Inferior parietal cortex (tissue), 1 donor: ENCODE results near the gene C6orf62.
A peak's percentile ranks its signal among the peaks of the same experiment; 100 is the strongest.
"Not testable (repeated sequence)": the region's sequence is repeated elsewhere in the genome, so short reads cannot be mapped to it uniquely, and the experiment has no call there.

Experiments used
- DNase-seq: peaks from one replicate; pipeline ENCODE4 v3.0.0-alpha.2; 2016; ENCODE audit errors: extremely low spot score

C6orf62 gene

DNA sequence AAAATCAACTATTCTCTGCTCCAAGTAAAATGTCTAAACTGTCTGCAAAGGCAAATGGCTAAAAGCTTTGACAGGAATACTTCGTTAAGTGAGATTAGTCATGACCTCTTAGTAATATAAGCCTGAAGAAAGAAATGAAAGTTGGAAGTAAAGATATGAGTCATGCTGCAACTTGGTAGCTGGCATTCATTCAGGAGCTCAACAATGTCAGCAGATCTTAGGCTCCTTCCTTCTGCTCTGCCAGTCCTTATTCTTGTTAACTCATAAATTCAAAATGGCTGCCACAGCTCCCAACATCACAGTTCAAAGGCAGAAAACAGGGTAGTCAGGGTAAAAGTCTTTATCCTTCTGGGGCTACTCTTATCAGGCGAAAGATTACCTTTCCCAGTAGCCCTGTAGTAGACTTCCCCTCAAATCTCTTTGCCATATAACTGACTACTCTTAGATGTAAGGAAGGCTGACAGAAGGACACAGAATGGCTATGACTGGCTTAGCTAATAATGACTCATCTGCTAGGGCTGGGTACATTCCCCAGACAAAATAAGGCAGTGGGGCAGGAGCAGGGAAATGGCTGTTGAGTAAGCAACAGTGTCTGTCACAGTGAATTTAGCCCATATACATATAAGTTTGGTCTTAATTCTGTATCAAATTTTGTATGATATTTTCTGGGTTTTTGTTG lies 24.4 kb upstream of the C6orf62 start:
- DNase-seq, result no peak

GRCh38 chr6:24742216-24742738 lies 23.3 kb upstream of the C6orf62 start:
- DNase-seq, result no peak

DNA sequence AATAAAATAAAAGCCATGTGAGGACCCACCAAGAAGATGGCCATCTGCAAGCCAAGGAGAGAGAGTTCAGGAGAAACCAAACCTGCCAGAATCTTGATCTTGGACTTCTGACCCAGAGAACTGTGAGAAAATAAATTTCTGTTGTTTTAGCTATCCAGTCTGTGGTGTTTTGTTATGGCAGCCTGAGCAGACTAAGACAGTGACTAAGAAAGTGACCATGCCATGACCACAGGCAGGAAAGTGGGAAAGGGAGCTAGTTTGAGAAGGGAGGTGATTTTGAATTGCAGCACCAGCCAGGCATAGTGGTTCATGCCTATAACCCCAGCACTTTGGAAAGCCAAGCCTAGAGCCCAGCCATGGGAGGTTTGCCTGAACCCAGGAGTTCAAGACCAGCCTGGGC lies 21.9 kb upstream of the C6orf62 start:
- DNase-seq, result no peak

- DNase-seq, result no peak
Measured at GRCh38 chr6:24738741-24739140, 19.8 kb upstream of the C6orf62 start.

- DNase-seq, result not testable (repeated sequence)
Measured at GRCh38 chr6:24734710-24735109, 15.8 kb upstream of the C6orf62 start.

DNA sequence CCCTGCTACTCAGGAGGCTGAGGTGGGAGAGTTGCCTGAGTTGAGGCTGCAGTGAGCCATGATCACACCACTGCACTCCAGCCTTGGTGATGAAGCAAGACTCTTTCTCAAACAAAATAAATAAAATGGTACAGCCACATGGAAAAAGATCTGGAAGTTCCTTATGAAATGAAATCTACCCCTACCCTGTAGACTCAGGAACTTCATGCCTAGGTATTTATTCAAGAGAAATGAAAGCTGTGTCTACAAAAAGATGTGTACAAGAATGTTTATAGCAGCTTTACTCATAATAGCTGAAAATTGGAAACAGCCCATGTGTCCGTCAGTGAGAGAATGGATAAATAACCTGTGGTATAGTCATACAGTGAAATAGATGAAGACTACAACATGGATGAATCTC lies 15.2 kb upstream of the C6orf62 start:
- no peak for DNase-seq

- DNase-seq, result not testable (repeated sequence)
Measured at GRCh38 chr6:24731456-24732134, 12.6 kb upstream of the C6orf62 start.

GRCh38 chr6:24730653-24731052 lies 11.7 kb upstream of the C6orf62 start:
- DNase-seq, result not testable (repeated sequence)

DNA sequence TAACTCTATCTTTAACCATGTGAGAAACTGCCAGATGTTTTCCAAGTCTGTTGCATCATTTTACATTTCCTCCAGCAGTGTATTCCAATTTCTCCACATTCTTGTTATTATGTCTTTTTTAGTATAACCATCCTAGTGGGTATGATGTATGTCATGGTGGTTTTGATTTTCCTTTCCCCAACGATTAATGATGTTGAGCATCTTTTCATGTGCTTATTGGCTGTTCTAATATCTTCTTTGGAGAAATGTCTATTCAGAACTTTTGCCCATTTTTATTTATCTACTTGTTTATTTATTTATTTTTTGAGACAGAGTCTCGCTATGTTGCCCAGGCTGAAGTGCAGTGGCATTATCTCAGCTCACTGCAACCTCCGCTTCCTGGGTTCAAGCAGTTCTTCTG lies 4.3 kb upstream of the C6orf62 start:
- DNase-seq, result no peak

- no peak for DNase-seq
Measured at GRCh38 chr6:24721461-24722215, 2.7 kb upstream of the C6orf62 start.

DNA sequence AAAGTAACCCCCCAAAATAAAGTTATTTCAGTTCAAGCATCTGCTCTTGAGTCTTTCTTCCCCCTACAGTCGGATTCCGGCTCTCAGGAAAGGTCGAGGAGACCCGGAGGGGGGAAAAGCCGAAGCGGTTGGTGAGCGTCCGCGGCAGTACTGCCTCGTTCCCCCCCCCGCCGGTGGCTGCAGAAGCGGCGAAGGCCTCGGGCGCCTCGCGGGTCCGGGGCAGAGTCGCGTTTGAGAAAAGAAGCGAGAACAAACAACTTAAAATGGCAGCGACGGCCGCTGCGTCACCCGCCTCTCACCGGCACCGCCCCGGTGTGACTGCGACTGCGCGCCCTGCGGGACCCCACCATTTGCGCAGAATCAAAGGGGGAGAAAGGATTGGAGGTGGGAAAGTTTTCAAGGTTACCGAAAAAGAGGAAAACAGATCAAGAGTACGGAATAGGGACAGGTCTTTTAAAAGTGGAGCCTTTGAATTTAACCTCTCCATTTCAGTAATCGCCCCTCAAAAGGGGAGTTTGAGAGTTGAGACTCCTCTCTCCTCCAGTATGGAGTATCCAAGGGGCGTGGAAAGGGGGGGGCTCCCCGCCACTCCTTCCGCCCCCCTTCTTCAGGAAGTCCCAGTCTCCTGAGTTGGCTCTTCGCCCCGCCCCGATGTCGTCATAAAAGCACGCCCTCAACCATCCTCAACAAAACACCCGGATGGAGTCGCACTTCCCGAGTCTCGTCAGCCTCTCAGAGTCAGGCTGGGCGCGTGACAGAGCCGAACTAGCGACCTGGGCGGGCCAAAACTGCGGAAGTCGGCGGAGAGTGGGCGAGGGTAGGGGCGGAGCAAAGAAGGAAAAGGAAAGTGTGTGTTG lies 1.9 kb upstream of the C6orf62 start:
- peak; percentile 100 for DNase-seq

GRCh38 chr6:24720131-24720603 lies 1.2 kb upstream of the C6orf62 start:
- DNase-seq, result no peak

DNA sequence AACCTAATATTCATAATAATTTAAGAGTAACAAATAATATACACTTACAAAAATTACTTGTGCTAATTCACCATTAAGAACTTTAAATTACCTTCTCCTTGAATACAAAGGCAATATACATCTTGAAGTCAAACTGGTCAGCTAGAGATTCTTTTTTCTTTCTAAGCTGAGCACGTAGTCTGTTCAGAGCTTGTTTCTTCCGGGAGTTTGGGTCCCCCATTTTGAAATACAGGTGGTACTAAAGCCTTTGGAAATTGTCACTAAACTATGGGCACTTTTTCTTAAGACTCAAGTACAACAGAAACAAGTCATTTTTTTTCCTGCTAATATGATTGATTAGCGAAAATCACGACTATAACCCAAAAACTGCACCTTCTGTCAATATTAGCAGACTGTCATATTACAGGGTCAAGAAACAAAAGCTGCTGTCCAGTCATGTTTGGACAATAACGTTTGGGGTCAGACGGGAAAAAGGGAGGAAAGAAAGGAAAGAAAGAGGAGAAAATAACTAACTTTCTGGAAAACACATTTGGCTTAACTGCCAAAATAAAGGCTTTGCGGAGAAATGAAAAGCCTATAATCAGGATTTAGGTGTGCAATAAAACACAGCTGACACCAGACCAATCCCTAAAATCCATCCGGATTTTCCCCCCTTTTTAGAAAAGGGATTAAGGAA lies 367 bp downstream of the C6orf62 start:
- DNase-seq, result no peak

- DNase-seq, result not testable (repeated sequence)
Measured at GRCh38 chr6:24716602-24717148, 2.3 kb downstream of the C6orf62 start.

GRCh38 chr6:24710519-24711303 lies 8.2 kb downstream of the C6orf62 start:
- no peak for DNase-seq

- DNase-seq, result no peak
Measured at GRCh38 chr6:24709014-24709711, 9.8 kb downstream of the C6orf62 start.

DNA sequence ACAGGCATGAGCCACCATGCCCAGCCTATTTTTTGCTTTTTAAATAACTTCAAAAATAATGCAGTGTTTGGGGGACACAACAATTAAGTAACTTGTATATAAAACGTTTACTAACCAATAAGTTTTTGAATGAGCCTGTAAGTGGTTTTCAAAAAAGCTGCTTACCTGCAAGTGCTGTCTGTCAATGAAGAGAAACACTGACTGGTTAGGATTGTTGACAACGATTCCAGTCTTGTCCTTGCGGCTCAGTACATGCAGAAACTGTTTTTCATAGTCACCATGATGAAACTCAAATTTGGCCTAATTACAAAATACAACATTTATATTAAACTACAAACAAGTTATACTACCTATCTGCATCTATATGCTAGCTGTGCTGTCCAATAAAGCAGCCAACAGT lies 10.3 kb downstream of the C6orf62 start:
- no peak for DNase-seq

- DNase-seq, result no peak
Measured at GRCh38 chr6:24704468-24704867, 14.5 kb downstream of the C6orf62 start.

GRCh38 chr6:24702720-24703282 lies 16.2 kb downstream of the C6orf62 start:
- no peak for DNase-seq
